ENCODE measurements around the gene ABRACL. TPM values are rescaled to one million over a fixed set of nuclear protein-coding genes. Genes with fewer than 3 reads are reported as not detected.

ABRACL gene
- total and polyA plus RNA-seq, 2 of the 8 experiments (the other 6 are each of a cell fraction or from before 2014, with no cell fraction given): 103 to 167 TPM

- Histone ChIP-seq H2BK5ac (ENCODE audit: low read depth, low read length) (no peak overlapping the region), H3K79me1 (ENCODE audit: low read depth, low read length) (no peaks in the 10 kb centered on the region), H4K5ac (ENCODE audit: insufficient read length, low read depth, low read length) (no peak overlapping the region), H2BK15ac (ENCODE audit: low read length) (no peak overlapping the region), H3K4me1 (replicated peaks in 1 of 4; ENCODE audit: control insufficient read depth in 3 of 4, insufficient read depth in 4 of 4, low read length in 3 of 4) (no peaks in the 10 kb centered on the region), H2BK120ac (replicated peaks; ENCODE audit: low read depth, low read length) (no peak overlapping the region), H3K56ac (replicated peaks; ENCODE audit: insufficient read length, low read depth, low read length) (no peak overlapping the region), H3K4me3 (ENCODE audit: extremely low read depth in 1 of 4, insufficient read depth in 2 of 4, low read depth in 3 of 4, low read length in 4 of 4) (no peak overlapping the region), H3K27me3 (replicated peaks in 1 of 4; ENCODE audit: control insufficient read depth in 3 of 4, extremely low read depth in 1 of 4, insufficient read depth in 3 of 4, low read length in 3 of 4) (no peaks in the 10 kb centered on the region; a peak in 1 of 7 replicates), H3K79me2 (ENCODE audit: control insufficient read depth in 1 of 2, insufficient read depth in 2 of 2, low read length in 2 of 2) (no peaks in the 10 kb centered on the region), H3K23ac (ENCODE audit: insufficient read length) (no peak overlapping the region), H3K4me2 (ENCODE audit: insufficient read depth in 1 of 2, low read depth in 2 of 2, low read length in 2 of 2) (no peak overlapping the region), H4K8ac (ENCODE audit: extremely low read depth, insufficient read depth, low read length) (no peak overlapping the region), H4K20me1 (replicated peaks in 1 of 2; ENCODE audit: control insufficient read depth in 1 of 2, insufficient read depth in 2 of 2, low read length in 2 of 2) (no peaks in the 10 kb centered on the region), H3K9me3 (ENCODE audit: insufficient read depth in 2 of 2, low read depth in 1 of 2, low read length in 1 of 2) (peaks cover 3% of the 10 kb centered on the region in 2 experiments; a peak in 1 of 4 replicates), H2BK20ac (ENCODE audit: low read length) (no peak overlapping the region), H2AFZ (ENCODE audit: low read length) (no peak overlapping the region), H4K91ac (replicated peaks; ENCODE audit: insufficient read length, low read length) (no peak overlapping the region), H3K23me2 (ENCODE audit: low read depth, low read length) (0 out of 2 replicates have a peak, but pooled peaks cover 1% of the 10 kb centered on the region), H3K18ac (ENCODE audit: extremely low read depth, low read length) (no peak overlapping the region), H3K27ac (ENCODE audit: low read depth, low read length) (no peak overlapping the region), H3K9ac (replicated peaks in 1 of 4; ENCODE audit: extremely low read depth in 1 of 4, low read depth in 3 of 4, low read length in 3 of 4) (no peak overlapping the region), H3K4ac (replicated peaks; ENCODE audit: insufficient read length, low read depth, low read length) (no peak overlapping the region), H3K14ac (ENCODE audit: insufficient read length) (no peak overlapping the region), H2AK5ac (ENCODE audit: low read depth, low read length) (no peak overlapping the region), H2BK12ac (ENCODE audit: low read depth, low read length) (no peak overlapping the region), H3K36me3 (ENCODE audit: control insufficient read depth in 2 of 4, insufficient read depth in 4 of 4, low read length in 3 of 4) (no peaks in the 10 kb centered on the region)
- 80% methylated on average over 2 of the region's 2 CpGs; no CpG with 5 or more reads in 1 of the 2 experiments for WGBS, 2 experiments (ENCODE audit: extremely low coverage in 1 of 2, insufficient coverage in 1 of 2, insufficient read length in 1 of 2, insufficient replicate concordance in 2 of 2, low coverage in 1 of 2, low lambda C conversion rate in 2 of 2, missing lambda C conversion rate in 1 of 2)
- ChIA-PET POLR2A (ENCODE audit: partially characterized antibody) (no interaction called here), CTCF (ENCODE audit: partially characterized antibody) (no interaction called here)
- DNase-seq (ENCODE audit: low read depth in 1 of 2, low spot score in 2 of 2): no peak
- FAIRE-seq: no peak
- no peak for TF ChIP-seq KDM4A (IDR thresholded peaks at IDR 0.05; ENCODE audit: low read depth, low read length, severe bottlenecking)
These were observed 44.6 kb downstream of the ABRACL start for GRCh38 chr6:139073118-139073517.
